Measurements from ENCODE around the gene PPP1R14C.

- TF ChIP-seq CTCF (IDR thresholded peaks at IDR 0.05): no peak
- TF ChIP-seq POLR2A (IDR thresholded peaks at IDR 0.05): no peak
Observed at GRCh38 chr6:150140236-150140969, 2.4 kb upstream of the PPP1R14C start.

All from uterus (tissue), 2 donors.